DND-41 (cell line): ENCODE data around the gene DDX20.

ENCODE experiments used
- EZH2 ChIP-seq: IDR thresholded peaks from 3 replicates; pipeline ENCODE4 v1.6.1; 2012; ENCODE audit warnings: borderline replicate concordance, low read depth, mild to moderate bottlenecking, moderate library complexity, low read length, inconsistent platforms; ENCODE audit not compliant: severe bottlenecking
- TF ChIP-seq, protein P1 (sequence below): IDR thresholded peaks from 2 replicates; pipeline ENCODE4 v1.5.1; 2012; ENCODE audit warnings: borderline replicate concordance, low read length, moderate library complexity, mild to moderate bottlenecking; ENCODE audit not compliant: poor library complexity, severe bottlenecking; ENCODE audit errors: extremely low read depth

DNA sequence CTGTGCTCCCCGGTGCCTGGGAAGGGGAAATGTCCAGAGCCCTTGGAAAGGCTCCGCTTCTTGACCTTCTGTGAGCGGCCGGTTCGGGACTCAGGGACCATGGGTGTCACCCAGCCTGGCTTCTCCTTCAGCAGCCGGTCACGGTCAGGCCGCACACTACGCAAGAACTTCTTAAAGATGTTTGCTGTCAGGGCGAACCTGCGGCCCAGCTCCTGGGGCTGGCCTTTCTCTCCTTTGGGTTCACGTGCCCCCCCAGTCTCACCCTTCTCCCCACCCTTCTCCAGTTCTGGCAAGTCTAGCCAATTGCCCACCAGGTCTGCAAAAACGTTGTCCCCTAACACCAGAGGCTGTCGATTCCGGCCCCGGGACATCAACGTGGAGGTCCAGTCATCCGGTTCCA lies 28.6 kb upstream of the DDX20 start:
- TF ChIP-seq, protein P1, sequence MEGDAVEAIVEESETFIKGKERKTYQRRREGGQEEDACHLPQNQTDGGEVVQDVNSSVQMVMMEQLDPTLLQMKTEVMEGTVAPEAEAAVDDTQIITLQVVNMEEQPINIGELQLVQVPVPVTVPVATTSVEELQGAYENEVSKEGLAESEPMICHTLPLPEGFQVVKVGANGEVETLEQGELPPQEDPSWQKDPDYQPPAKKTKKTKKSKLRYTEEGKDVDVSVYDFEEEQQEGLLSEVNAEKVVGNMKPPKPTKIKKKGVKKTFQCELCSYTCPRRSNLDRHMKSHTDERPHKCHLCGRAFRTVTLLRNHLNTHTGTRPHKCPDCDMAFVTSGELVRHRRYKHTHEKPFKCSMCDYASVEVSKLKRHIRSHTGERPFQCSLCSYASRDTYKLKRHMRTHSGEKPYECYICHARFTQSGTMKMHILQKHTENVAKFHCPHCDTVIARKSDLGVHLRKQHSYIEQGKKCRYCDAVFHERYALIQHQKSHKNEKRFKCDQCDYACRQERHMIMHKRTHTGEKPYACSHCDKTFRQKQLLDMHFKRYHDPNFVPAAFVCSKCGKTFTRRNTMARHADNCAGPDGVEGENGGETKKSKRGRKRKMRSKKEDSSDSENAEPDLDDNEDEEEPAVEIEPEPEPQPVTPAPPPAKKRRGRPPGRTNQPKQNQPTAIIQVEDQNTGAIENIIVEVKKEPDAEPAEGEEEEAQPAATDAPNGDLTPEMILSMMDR = no peak
- TF ChIP-seq EZH2 = no peak
